Activated CD8-positive, alpha-beta memory T cell treated with anti-CD3 and anti-CD28 coated beads for 36 hours (primary cell): ENCODE data around the gene KIDINS220. TPM values are rescaled to one million over a fixed set of nuclear protein-coding genes. Genes with fewer than 3 reads are reported as not detected.

Experiments used
- CTCF ChIA-PET: fragments of 350-600 bp; sonication (Branson Sonifier 250); formaldehyde crosslinking; loops from one replicate; lab custom pipeline; 2021; ENCODE audit warnings: antibody characterized with exemption; lab: Charles Lee
- POLR2A ChIA-PET: fragments of 350-600 bp; sonication (Branson Sonifier 250); formaldehyde crosslinking; loops from one replicate; lab custom pipeline; 2021; ENCODE audit warnings: antibody characterized with exemption; lab: Charles Lee
- total RNA-seq, 2 experiments: library from RNA; stranded (reverse); gene quantifications; one replicate each; pipeline ENCODE4 v1.2.3, GENCODE V29; 2021

The KIDINS220 gene
- total RNA-seq, 2 experiments from 2014 or later: 25.6 to 27.0 TPM

DNA sequence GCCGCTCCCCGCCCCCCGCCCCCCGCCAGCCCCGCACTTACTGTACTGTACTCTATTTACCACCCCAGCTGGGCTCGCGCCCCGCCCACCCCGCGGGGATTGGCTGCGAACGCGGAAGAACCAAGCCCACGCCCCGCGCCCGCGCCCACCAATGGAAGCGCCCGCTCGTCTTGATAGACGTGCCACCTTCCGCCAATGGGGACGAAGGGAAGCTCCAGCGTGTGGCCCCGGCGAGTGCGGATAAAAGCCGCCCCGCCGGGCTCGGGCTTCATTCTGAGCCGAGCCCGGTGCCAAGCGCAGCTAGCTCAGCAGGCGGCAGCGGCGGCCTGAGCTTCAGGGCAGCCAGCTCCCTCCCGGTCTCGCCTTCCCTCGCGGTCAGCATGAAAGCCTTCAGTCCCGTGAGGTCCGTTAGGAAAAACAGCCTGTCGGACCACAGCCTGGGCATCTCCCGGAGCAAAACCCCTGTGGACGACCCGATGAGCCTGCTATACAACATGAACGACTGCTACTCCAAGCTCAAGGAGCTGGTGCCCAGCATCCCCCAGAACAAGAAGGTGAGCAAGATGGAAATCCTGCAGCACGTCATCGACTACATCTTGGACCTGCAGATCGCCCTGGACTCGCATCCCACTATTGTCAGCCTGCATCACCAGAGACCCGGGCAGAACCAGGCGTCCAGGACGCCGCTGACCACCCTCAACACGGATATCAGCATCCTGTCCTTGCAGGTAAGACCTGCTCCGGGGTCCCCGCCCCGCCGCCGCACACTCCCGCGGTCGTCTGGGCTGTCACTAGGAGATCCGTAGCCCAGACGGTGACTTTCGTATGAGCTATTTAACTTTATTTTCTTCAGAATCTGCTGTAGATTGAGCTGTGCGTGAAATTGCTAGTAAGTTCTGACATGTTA lies 155.4 kb downstream of the KIDINS220 start, which contains the start of gene ID2:
TSS of gene ID2 (plus strand) at position 271 of the 907 bp plus-strand sequence. CDS start at position 381, 110 bp downstream.
- POLR2A ChIA-PET: interaction anchor here (0.5 to 5.2 kb wide), 23 partner anchors 96 to 1254 kb away, joined by 3 to 56 read pairs (median 5); no protein-coding TSS in a partner anchor
- CTCF ChIA-PET: interaction anchor here (0.6 to 2.0 kb wide), 11 partner anchors 16 to 1138 kb away, joined by 3 to 5 read pairs (median 4); no protein-coding TSS in a partner anchor

DNA sequence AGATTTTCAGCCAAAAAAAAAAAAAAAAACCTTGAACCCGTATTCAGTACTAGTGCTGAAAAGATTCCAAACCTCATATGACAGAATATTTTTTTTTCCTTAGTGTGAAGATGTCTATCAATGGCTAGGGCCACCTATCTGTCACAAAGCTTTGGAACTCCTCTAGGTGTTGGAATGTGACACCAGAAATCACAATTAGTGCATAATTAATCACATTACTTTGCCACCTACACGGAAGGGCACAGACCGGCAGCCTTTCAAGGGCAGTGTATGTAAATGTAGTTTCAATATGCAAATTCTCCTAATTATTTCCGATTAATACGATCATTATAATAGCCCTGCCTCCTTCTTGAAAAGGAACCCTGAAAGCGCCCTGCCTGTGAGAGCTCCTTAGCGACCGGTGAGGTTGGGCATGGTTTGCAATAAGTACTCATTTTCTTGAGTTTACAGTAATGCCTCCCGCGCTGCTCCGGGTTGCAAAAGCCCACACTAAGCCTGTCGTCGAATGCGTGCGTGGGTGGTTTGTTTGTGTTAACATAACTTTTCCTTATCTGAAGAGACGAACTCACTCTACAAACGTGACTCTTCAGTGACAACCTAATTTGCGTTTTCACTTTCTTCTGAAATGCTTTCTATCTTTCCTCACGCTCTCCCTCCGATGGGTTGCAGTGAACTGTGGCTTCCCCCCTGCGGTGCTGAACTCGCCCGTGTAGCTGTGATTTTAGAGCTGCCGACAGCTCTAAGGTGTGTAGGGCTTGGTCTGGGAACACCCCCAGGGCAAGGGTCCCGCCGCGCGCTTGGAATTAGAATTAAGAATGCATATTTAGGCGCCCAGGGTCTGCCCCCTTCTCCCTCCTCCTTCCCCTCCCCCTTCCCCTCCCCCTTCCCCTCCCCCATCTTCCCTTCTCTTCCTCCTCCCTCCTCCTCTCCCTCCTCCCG lies 156.3 kb downstream of the KIDINS220 start:
- CTCF ChIA-PET: interaction anchor here (0.6 to 2.0 kb wide), 9 partner anchors 123 to 1254 kb away, joined by 3 to 5 read pairs (median 3); no protein-coding TSS in a partner anchor

DNA sequence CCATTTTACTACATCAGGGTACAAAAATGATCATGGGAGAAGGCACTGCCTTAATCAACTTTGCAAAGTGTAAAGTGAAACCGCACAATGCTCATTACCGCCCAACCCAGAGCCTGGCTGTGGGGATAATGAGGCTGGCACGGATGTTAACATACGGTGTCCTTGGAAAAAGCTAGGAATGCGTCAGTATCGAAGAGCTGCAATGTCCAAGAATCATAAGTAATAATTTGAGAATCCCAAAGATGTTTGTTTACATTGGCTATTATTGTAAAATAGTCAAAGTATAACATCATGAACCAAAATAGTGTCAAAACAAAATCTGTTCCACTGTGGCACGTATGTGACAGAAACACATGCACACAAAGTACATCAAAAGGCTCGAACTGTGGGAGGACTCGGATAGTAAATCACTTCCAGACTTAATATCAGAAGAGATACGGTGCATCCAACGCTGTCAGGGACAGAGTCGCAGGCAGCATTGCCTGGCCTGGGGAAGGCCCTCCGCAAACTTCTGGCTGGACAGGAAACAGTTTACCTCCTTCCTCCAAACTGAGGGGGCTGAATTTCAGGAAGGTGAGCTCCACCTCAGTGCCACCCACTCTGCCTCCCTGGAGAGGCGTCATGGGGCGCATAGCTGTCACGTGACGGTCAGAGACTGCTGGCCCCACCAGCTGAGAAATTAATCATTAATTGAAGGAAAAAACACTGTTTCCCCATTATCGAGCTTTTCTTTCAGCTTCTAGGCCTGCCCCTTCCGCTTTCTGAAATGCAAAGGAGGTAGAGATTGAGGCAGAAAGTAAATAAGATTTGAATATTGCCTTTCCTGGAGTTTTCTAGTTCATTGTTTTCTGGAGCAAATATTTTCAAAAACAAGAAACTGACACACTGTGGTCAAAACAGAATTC lies 157.3 kb downstream of the KIDINS220 start:
- CTCF ChIA-PET: interaction anchor here (0.6 to 1.7 kb wide), 3 partner anchors 133 to 1253 kb away, joined by 3 read pairs; no protein-coding TSS in a partner anchor

More for the DNA sequence above, 156.3 kb downstream of the KIDINS220 start:
- POLR2A ChIA-PET: interaction anchor here (0.6 to 5.2 kb wide), 20 partner anchors 93 to 1253 kb away, joined by 3 to 56 read pairs (median 4); no protein-coding TSS in a partner anchor

DNA sequence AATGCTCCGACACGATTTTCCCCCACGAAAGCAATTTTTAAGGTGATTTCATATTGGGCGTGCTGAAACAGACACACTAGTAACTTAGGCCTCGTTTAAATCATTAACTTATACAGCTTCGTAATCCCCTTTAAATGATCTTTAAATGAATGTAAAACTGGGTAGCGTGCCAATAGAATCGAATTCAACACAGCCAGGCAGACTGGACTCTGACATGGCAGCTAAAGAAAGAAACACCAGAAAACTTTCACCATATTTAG lies 157.9 kb downstream of the KIDINS220 start:
- ChIA-PET POLR2A (interaction anchor here (0.8 to 5.2 kb wide), 4 partner anchors 71 to 386 kb away, joined by 3 to 56 read pairs (median 4); no protein-coding TSS in a partner anchor), CTCF (no interaction called here)

More for the DNA sequence above, 157.3 kb downstream of the KIDINS220 start:
- POLR2A ChIA-PET: interaction anchor here (0.6 to 5.2 kb wide), 9 partner anchors 72 to 386 kb away, joined by 3 to 56 read pairs (median 4); no protein-coding TSS in a partner anchor

Other genes starting within 250 kb of the KIDINS220 start
- gene ID2, start 155.6 kb downstream of the KIDINS220 start, total RNA-seq: 100 to 1,000 TPM; 125 to 133 TPM
- gene MBOAT2, start 166.1 kb upstream of the KIDINS220 start, total RNA-seq: 1 to 10 TPM; 2.7 to 3.5 TPM